IgD-negative memory B cell (primary cell): Measurements from ENCODE around the gene OR51I2. TPM values are rescaled to one million over a fixed set of nuclear protein-coding genes. Genes with fewer than 3 reads are reported as not detected.

Experiments used
- H3K27ac Mint-ChIP-seq, 3 donors: one replicate each; pipeline ENCODE4 v1.8.0; 2020 to 2022; ENCODE audit warnings: mild to moderate bottlenecking in 3 of 3, mixed read lengths in 3 of 3, moderate library complexity in 1 of 3
- H3K27me3 Mint-ChIP-seq: one replicate; pipeline ENCODE4 v1.8.0; 2021; ENCODE audit warnings: mixed read lengths
- H3K36me3 Mint-ChIP-seq: one replicate; pipeline ENCODE4 v1.8.0; 2020; ENCODE audit warnings: mild to moderate bottlenecking, mixed read lengths
- H3K4me1 Mint-ChIP-seq, 3 donors: one replicate each; pipeline ENCODE4 v1.8.0; 2020 to 2022; ENCODE audit warnings: mixed read lengths in 3 of 3, mild to moderate bottlenecking in 1 of 3
- H3K4me3 Mint-ChIP-seq, 4 donors: one replicate each; pipeline ENCODE4 v1.8.0; 2020 to 2022; ENCODE audit warnings: mild to moderate bottlenecking in 4 of 4, mixed read lengths in 4 of 4, moderate library complexity in 3 of 4
- H3K9me3 Mint-ChIP-seq, 3 donors: one replicate each; pipeline ENCODE4 v1.8.0; 2020 to 2021; ENCODE audit warnings: mixed read lengths in 3 of 3, mild to moderate bottlenecking in 1 of 3
- polyA plus RNA-seq: library from polyadenylated mRNA; unstranded; fragments of 300-500 nt; fragmentation: Illumina TruSeq; gene quantifications from one replicate; pipeline ENCODE4 v1.2.3, GENCODE V29; 2021

The OR51I2 gene, protein sequence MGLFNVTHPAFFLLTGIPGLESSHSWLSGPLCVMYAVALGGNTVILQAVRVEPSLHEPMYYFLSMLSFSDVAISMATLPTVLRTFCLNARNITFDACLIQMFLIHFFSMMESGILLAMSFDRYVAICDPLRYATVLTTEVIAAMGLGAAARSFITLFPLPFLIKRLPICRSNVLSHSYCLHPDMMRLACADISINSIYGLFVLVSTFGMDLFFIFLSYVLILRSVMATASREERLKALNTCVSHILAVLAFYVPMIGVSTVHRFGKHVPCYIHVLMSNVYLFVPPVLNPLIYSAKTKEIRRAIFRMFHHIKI
- not detected for polyA plus RNA-seq

DNA sequence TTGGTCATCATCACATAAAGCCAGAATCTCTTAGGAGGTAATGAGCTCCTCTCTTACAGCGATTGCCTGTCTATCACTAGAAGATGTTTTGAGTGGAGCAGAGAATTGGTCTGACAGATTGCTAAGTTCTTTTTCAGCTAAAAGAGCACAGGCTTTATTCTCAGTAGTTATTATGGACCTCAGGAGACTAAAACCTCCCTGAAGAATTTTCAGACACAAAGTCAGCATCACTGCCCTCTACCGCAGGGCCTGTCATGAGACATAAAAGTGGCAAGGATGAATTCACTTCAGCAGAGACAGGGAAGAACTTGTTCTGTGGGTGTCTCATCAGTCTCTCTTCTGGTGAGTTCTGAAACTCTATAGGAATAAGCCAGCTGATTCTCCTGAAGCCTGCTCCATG, at the start of gene OR51I2:
Gene OR51I2, plus strand, starts transcription at position 301 of the 400 bp plus-strand sequence. CDS start 4,166 bp downstream, outside the sequence.
- H3K27me3 Mint-ChIP-seq, result peaks cover 1% of the 10 kb centered on the region
- H3K4me3 Mint-ChIP-seq, result no peak within 1 kb of the TSS
- H3K36me3 Mint-ChIP-seq, result no peaks in the 10 kb centered on the region
- no peaks in the 10 kb centered on the region for H3K9me3 Mint-ChIP-seq
- no peaks in the 10 kb centered on the region for H3K4me1 Mint-ChIP-seq
- no peak within 1 kb of the TSS for H3K27ac Mint-ChIP-seq

DNA sequence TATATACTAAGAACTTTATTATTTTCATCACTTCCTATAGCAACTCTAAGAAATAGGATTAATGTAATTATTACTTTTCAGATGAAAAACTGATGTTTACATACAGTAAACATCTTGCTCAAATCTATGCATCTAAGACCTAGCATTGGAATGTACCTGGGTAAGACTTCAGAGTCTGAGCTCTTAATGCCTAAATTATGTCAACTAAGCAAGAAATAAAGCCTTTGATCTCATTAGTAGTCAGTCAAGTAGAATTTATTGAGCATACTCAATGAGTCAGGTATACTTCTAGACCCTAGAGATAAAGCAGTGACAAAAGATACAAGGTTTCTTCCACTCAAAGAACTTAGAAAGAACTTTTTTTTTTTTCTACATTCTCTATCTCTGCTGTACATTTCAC, 44.0 kb upstream of the OR51I2 start:
- Mint-ChIP-seq H3K27me3 (peaks cover 5% of the 10 kb centered on the region), H3K36me3 (no peaks in the 10 kb centered on the region), H3K27ac (no peak overlapping the region), H3K4me3 (no peak overlapping the region), H3K4me1 (no peaks in the 10 kb centered on the region), H3K9me3 (no peaks in the 10 kb centered on the region)

- Mint-ChIP-seq H3K36me3 (no peaks in the 10 kb centered on the region), H3K4me3 (no peak overlapping the region), H3K9me3 (no peaks in the 10 kb centered on the region), H3K4me1 (no peaks in the 10 kb centered on the region), H3K27ac (no peak overlapping the region), H3K27me3 (peaks cover 10% of the 10 kb centered on the region)
Measured at GRCh38 chr11:5420993-5421392, 28.1 kb upstream of the OR51I2 start.

DNA sequence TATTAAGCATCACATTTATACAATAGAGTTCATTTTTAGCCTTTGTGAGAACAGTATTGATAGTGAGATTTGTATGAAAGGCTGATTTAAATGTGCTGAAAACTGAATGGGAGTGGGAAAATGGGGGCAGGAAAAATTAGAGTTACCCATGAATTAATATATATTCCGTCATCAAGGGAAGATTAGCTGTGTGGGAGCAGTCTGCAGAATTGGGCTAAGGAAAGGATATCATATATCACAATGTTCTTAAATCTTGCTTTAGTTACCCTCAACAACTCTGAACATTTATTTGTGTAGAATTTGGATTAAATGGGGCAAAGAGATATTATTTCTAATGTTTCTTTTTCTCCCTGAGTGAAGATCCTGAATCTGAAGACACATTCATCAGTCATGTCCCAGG, 27.3 kb upstream of the OR51I2 start, which contains the start of gene OR51Q1:
Gene OR51Q1, plus strand, starts transcription at position 301 of the 400 bp plus-strand sequence. Its CDS starts 90 bp downstream, at position 391.
- no peaks in the 10 kb centered on the region for H3K36me3 Mint-ChIP-seq
- H3K27ac Mint-ChIP-seq, result no peak within 1 kb of the TSS
- no peaks in the 10 kb centered on the region for H3K4me1 Mint-ChIP-seq
- no peaks in the 10 kb centered on the region for H3K9me3 Mint-ChIP-seq
- no peak within 1 kb of the TSS for H3K4me3 Mint-ChIP-seq
- peaks cover 11% of the 10 kb centered on the region for H3K27me3 Mint-ChIP-seq

DNA sequence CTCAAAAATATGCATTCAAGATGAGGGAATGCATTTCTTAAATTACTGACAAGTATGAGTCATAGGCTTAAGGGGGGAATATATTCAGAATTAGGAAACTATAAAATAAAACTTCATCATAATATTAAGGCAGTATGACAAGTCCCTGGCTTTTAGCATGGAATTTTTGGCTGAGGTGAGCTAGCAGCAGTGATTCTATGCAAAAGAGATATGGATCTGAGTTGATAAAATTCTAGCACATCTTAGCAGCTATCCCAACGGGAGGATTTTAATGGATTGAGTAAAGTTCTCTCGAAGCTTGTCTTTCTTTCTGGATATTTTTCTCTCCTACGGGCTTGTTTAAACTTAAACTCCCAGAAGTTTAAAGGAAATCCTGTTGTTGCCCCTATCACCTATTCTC, 26.0 kb upstream of the OR51I2 start:
- H3K4me1 Mint-ChIP-seq, result no peaks in the 10 kb centered on the region
- no peak overlapping the region for H3K4me3 Mint-ChIP-seq
- no peaks in the 10 kb centered on the region for H3K9me3 Mint-ChIP-seq
- no peaks in the 10 kb centered on the region for H3K36me3 Mint-ChIP-seq
- peaks cover 13% of the 10 kb centered on the region for H3K27me3 Mint-ChIP-seq
- H3K27ac Mint-ChIP-seq, result no peak overlapping the region

- Mint-ChIP-seq H3K36me3 (no peaks in the 10 kb centered on the region), H3K9me3 (no peaks in the 10 kb centered on the region), H3K4me1 (no peaks in the 10 kb centered on the region), H3K27me3 (no peaks in the 10 kb centered on the region), H3K4me3 (no peak within 1 kb of the TSS), H3K27ac (no peak within 1 kb of the TSS)
Measured at GRCh38 chr11:5441414-5441813, 7.7 kb upstream of the OR51I2 start, which contains the start of gene OR51I1. Gene OR51I1, minus strand, starts transcription at chr11:5441514. Its CDS starts 0 bp downstream, at chr11:5441514.

- H3K36me3 Mint-ChIP-seq, result no peaks in the 10 kb centered on the region
- no peak overlapping the region for H3K4me3 Mint-ChIP-seq
- no peaks in the 10 kb centered on the region for H3K27me3 Mint-ChIP-seq
- H3K4me1 Mint-ChIP-seq, result no peaks in the 10 kb centered on the region
- H3K27ac Mint-ChIP-seq, result no peak overlapping the region
- H3K9me3 Mint-ChIP-seq, result no peaks in the 10 kb centered on the region
Measured at GRCh38 chr11:5443835-5444393, 5.2 kb upstream of the OR51I2 start.

GRCh38 chr11:5449432-5449831, 309 bp downstream of the OR51I2 start:
- Mint-ChIP-seq H3K4me1 (no peaks in the 10 kb centered on the region), H3K4me3 (no peak overlapping the region), H3K27ac (no peak overlapping the region), H3K27me3 (peaks cover 1% of the 10 kb centered on the region), H3K36me3 (no peaks in the 10 kb centered on the region), H3K9me3 (no peaks in the 10 kb centered on the region)

- Mint-ChIP-seq H3K4me3 (no peak overlapping the region), H3K27me3 (peaks cover 3% of the 10 kb centered on the region), H3K4me1 (no peaks in the 10 kb centered on the region), H3K27ac (no peak overlapping the region), H3K9me3 (peaks cover 0 to 6% (median 0%) of the 10 kb centered on the region in 3 donors), H3K36me3 (peaks cover 2% of the 10 kb centered on the region)
Measured at GRCh38 chr11:5460983-5461621, 12.0 kb downstream of the OR51I2 start.

DNA sequence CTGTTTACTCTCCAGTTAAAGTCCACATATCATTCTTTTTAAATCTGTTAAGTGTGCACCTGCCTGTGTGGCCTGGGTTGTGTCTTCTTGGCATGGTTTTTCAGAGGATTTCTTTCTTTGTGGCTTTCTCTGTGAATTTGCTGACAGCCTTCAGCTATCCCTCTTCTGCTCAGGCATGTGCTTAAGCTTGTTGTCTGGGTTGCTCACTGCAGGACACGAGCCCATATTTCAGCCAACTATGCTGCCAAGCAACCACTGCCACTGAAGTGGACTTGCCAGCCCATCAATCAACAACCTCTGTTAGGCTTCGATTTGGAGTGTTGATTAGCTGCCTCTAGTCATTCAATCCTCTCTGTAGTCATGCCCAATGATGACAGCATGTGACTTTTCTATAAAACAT, 18.4 kb downstream of the OR51I2 start:
- Mint-ChIP-seq H3K4me3 (no peak overlapping the region), H3K27ac (no peak overlapping the region), H3K36me3 (peaks cover 3% of the 10 kb centered on the region), H3K9me3 (peaks cover 0 to 2% (median 0%) of the 10 kb centered on the region in 3 donors), H3K4me1 (peaks cover 0 to 4% (median 0%) of the 10 kb centered on the region in 3 donors), H3K27me3 (peaks cover 3% of the 10 kb centered on the region)

DNA sequence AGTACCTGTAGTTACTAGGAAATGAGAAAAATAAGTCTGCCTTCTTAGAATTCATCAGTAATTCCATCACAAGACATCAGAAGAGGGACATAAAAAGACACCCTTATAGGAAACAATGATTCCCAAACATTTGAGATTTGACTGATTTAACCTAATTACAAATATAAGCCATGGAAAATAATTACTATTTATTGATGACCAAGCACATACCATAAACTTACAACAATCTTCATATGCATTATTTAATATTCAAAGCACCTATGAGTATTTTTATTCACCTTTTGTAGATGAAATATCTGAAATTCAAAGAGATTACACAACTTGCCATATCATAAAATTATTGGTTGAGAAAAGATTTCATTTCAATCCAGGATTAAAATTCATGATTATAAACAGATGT, 24.8 kb downstream of the OR51I2 start:
- no peak overlapping the region for H3K4me3 Mint-ChIP-seq
- peaks cover 9% of the 10 kb centered on the region for H3K27me3 Mint-ChIP-seq
- H3K9me3 Mint-ChIP-seq, result no peaks in the 10 kb centered on the region
- H3K4me1 Mint-ChIP-seq, result peaks cover 0 to 1% (median 0%) of the 10 kb centered on the region in 3 donors
- no peak overlapping the region for H3K27ac Mint-ChIP-seq
- no peaks in the 10 kb centered on the region for H3K36me3 Mint-ChIP-seq

- H3K27ac Mint-ChIP-seq, result no peak overlapping the region
- peaks cover 8% of the 10 kb centered on the region for H3K27me3 Mint-ChIP-seq
- H3K9me3 Mint-ChIP-seq, result no peaks in the 10 kb centered on the region
- no peaks in the 10 kb centered on the region for H3K36me3 Mint-ChIP-seq
- no peak overlapping the region for H3K4me3 Mint-ChIP-seq
- no peaks in the 10 kb centered on the region for H3K4me1 Mint-ChIP-seq
Measured at GRCh38 chr11:5476186-5476819, 27.2 kb downstream of the OR51I2 start.

DNA sequence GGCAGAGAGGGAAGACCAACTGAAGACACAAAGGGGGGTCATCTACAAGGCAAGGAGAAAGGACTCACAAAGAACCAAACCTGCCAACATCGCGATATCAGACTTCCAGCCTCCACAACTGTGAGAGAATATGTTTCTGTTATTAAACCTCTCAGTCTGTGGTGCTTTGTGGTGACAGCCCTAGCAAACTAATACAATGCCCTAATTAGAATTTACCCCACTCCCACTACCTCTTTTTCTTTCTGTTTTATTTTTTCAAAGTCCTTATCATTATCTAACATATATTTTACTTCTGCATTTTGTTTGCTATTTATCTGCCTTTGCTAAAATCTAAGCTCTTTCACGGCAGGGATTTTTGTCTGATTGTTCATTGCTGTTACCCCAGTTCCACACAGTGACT, 36.9 kb downstream of the OR51I2 start:
- Mint-ChIP-seq H3K27me3 (peaks cover 4% of the 10 kb centered on the region), H3K36me3 (peaks cover 3% of the 10 kb centered on the region), H3K9me3 (no peaks in the 10 kb centered on the region), H3K4me3 (no peak overlapping the region), H3K27ac (no peak overlapping the region), H3K4me1 (no peaks in the 10 kb centered on the region)

DNA sequence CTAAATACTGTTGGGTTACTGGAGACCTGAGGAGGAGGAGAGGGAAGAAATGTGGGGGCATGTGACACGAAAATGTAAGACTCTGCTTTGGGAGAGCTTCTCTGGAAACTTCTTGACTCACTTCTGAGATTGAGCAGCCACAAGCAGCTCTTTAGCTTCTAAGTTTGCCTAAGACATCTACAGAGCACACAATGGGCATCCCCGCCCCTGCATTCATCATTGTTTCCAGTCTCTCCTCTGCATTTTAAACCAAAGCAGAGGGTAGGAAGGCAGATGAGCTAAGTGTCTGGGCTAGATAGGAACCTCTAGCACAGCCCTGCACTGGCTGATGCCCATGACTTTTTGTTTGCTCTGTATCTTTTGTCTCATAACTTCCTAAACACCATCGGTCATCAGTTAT, 37.3 kb downstream of the OR51I2 start:
- Mint-ChIP-seq H3K27me3 (peaks cover 4% of the 10 kb centered on the region), H3K9me3 (no peaks in the 10 kb centered on the region), H3K4me3 (no peak overlapping the region), H3K36me3 (peaks cover 3% of the 10 kb centered on the region), H3K27ac (no peak overlapping the region), H3K4me1 (no peaks in the 10 kb centered on the region)

- peaks cover 4% of the 10 kb centered on the region for H3K27me3 Mint-ChIP-seq
- H3K4me1 Mint-ChIP-seq, result no peaks in the 10 kb centered on the region
- H3K36me3 Mint-ChIP-seq, result peaks cover 3% of the 10 kb centered on the region
- no peak within 1 kb of the TSS for H3K4me3 Mint-ChIP-seq
- H3K9me3 Mint-ChIP-seq, result no peaks in the 10 kb centered on the region
- no peak within 1 kb of the TSS for H3K27ac Mint-ChIP-seq
Measured at GRCh38 chr11:5488385-5488784, 39.3 kb downstream of the OR51I2 start, which contains the start of gene OR52D1. Gene OR52D1, plus strand, starts transcription at chr11:5488685. Its CDS starts 22 bp downstream, at chr11:5488707.
